ENCODE measurements around the gene IL1RAP. TPM values are rescaled to one million over a fixed set of nuclear protein-coding genes. Genes with fewer than 3 reads are reported as not detected.

Gene IL1RAP
- total and polyA plus RNA-seq, 2 donors (not counting 3 experiments of a cell fraction or from before 2014, with no cell fraction given) = 4.3 to 9.2 TPM

DNA sequence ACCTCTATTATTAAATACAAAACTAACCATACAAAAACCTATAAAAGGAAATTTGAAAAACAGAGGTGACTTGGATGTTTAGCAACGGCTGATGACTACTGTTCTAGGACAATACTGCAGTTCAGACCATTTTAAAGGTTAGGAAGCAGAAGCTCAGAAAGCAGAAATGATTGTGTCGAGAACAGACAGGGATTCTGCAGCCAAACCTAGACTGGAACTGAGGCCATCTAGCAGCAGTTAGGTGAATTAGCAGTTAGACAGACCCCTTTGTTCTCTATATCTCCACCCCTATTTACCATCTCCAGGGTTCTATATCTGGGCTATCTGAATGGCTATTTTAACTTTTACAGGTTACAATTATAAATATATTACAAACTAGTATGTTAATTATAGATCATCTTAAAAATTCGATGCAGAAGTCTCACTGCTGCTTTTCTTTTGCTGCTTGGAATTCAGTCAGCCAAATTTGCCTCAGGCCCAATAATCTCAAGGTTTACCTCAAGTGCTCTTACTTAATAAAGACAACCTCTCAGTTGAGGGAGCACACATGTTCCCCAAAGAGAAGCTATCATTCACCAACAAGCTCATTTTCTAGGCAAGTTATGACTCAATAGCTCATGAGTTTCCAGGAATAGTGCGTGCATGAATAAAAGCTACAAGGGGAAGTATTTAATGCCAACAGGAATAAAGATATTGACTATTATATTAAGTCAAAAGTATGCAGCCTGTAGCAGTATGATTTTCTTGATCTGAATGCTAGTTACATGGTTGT lies 9.3 kb upstream of the IL1RAP start:
- Histone ChIP-seq H3K4me2 (ENCODE audit: insufficient read depth, low read length) (no peak overlapping the region), H3K9me3 (replicated peaks; ENCODE audit: control insufficient read depth, insufficient read depth, low read length) (no peaks in the 10 kb centered on the region), H3K27ac (ENCODE audit: insufficient read depth, low read depth, low read length) (no peak overlapping the region), H3K79me2 (ENCODE audit: control insufficient read depth, insufficient read depth, low read length) (no peaks in the 10 kb centered on the region), H3K36me3 (ENCODE audit: control insufficient read depth in 2 of 2, extremely low read depth in 1 of 2, insufficient read depth in 2 of 2, low read length in 2 of 2) (no peaks in the 10 kb centered on the region), H3K4me1 (ENCODE audit: control insufficient read depth, extremely low read depth, insufficient read depth, low read length) (no peaks in the 10 kb centered on the region), H3K4me3 (replicated peaks in 1 of 3; ENCODE audit: insufficient read depth in 1 of 3, low read depth in 1 of 3, low read length in 3 of 3) (no peak overlapping the region), H3K27me3 (ENCODE audit: control insufficient read depth in 2 of 2, insufficient read depth in 2 of 2, low read length in 2 of 2) (peaks cover 0 to 2% of the 10 kb centered on the region in 2 experiments), H3K9ac (replicated peaks; ENCODE audit: extremely low read depth, insufficient read depth, low read length) (no peak overlapping the region), H2AFZ (ENCODE audit: low read depth, low read length) (no peak overlapping the region), H3K9me1 (replicated peaks; ENCODE audit: control insufficient read depth, extremely low read depth, insufficient read depth, low read length) (no peaks in the 10 kb centered on the region), H4K20me1 (replicated peaks; ENCODE audit: control insufficient read depth, extremely low read depth, insufficient read depth, low read length) (no peaks in the 10 kb centered on the region)
- dilution Hi-C loops (cut with MboI; ENCODE audit: extremely low pct_ligation_motif_present, low sequenced_read_pairs) (no loop called here), intact Hi-C loops (cut with micrococcal nuclease) (no loop called here)
- POLR2A ChIA-PET = no interaction called here
- BruUV-seq (replicated peaks) = no TSS peak
- peak; percentile 85 for FAIRE-seq
- CTCF ChIA-PET = interaction anchor here (0.8 to 2.6 kb wide), 8 partner anchors 10 to 537 kb away, joined by 3 to 13 read pairs (median 3); partner anchors contain the start of genes CLDN1 and IL1RAP
- peak; percentile 52 for DNase-seq (ENCODE audit: low read depth, low spot score)
- TF ChIP-seq, protein P1, sequence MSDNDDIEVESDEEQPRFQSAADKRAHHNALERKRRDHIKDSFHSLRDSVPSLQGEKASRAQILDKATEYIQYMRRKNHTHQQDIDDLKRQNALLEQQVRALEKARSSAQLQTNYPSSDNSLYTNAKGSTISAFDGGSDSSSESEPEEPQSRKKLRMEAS (IDR thresholded peaks at IDR 0.05; ENCODE audit: insufficient read depth, insufficient read length) = no peak
- TF ChIP-seq FOS (IDR thresholded peaks at IDR 0.05; ENCODE audit: borderline replicate concordance, insufficient read depth, low read length) (no peak), MYC (IDR thresholded peaks at IDR 0.05; ENCODE audit: low read depth, low read length) (no peak), POLR2AphosphoS5 (IDR thresholded peaks at IDR 0.05; ENCODE audit: insufficient read depth, low read depth, low read length) (no peak), POLR2A (IDR thresholded peaks at IDR 0.05; ENCODE audit: low read depth, low read length) (no peak), GATA2 (IDR thresholded peaks at IDR 0.05; ENCODE audit: insufficient read depth, insufficient read length, low read depth, low read length) (no peak), EZH2 (IDR thresholded peaks at IDR 0.05; ENCODE audit: borderline replicate concordance, low read depth, low read length, severe bottlenecking) (no peak), JUN (IDR thresholded peaks at IDR 0.05; ENCODE audit: borderline replicate concordance, insufficient read depth, insufficient read length, low read depth) (no peak)
- TF ChIP-seq, protein P2, sequence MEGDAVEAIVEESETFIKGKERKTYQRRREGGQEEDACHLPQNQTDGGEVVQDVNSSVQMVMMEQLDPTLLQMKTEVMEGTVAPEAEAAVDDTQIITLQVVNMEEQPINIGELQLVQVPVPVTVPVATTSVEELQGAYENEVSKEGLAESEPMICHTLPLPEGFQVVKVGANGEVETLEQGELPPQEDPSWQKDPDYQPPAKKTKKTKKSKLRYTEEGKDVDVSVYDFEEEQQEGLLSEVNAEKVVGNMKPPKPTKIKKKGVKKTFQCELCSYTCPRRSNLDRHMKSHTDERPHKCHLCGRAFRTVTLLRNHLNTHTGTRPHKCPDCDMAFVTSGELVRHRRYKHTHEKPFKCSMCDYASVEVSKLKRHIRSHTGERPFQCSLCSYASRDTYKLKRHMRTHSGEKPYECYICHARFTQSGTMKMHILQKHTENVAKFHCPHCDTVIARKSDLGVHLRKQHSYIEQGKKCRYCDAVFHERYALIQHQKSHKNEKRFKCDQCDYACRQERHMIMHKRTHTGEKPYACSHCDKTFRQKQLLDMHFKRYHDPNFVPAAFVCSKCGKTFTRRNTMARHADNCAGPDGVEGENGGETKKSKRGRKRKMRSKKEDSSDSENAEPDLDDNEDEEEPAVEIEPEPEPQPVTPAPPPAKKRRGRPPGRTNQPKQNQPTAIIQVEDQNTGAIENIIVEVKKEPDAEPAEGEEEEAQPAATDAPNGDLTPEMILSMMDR (IDR thresholded peaks at IDR 0.05; ENCODE audit: extremely low read depth in 1 of 2, insufficient read depth in 1 of 2, low read depth in 1 of 2, low read length in 2 of 2) = no peak

Data from endothelial cell of umbilical vein (primary cell).